CD4-positive, alpha-beta memory T cell (primary cell): ENCODE data around the gene RIN3. TPM values are rescaled to one million over a fixed set of nuclear protein-coding genes. Genes with fewer than 3 reads are reported as not detected.

Source experiments
- CTCF ChIA-PET: fragments of 350-600 bp; sonication (Branson Sonifier 250); formaldehyde crosslinking; loops from one replicate; lab custom pipeline; 2021; ENCODE audit warnings: inconsistent platforms; ENCODE audit not compliant: partially characterized antibody; lab: Charles Lee
- POLR2A ChIA-PET: fragments of 350-600 bp; sonication (Branson Sonifier 250); formaldehyde crosslinking; loops from one replicate; lab custom pipeline; 2021; ENCODE audit not compliant: partially characterized antibody; lab: Charles Lee
- DNase-seq, 5 donors: peaks; one replicate each; pipeline versions ENCODE4 v3.0.0 to v3.0.0-alpha.2; 2020 to 2022; ENCODE audit warnings: mixed read lengths in 1 of 5
- H3K27ac ChIP-seq: one replicate; pipeline ENCODE4 v1.7.0; 2013; ENCODE audit warnings: low read depth, low read length
- H3K27me3 ChIP-seq: 2 replicates; pipeline ENCODE4 v1.7.0; 2013; ENCODE audit warnings: mild to moderate bottlenecking, low read length, moderate library complexity; ENCODE audit not compliant: insufficient read depth
- H3K36me3 ChIP-seq: 2 replicates; pipeline ENCODE4 v1.7.0; 2013; ENCODE audit warnings: mild to moderate bottlenecking, low read length, moderate library complexity; ENCODE audit not compliant: insufficient read depth
- H3K4me1 ChIP-seq: 2 replicates; pipeline ENCODE4 v1.7.0; 2013; ENCODE audit warnings: mild to moderate bottlenecking, low read length, moderate library complexity; ENCODE audit not compliant: insufficient read depth
- H3K4me3 ChIP-seq, 2 donors: one replicate each; pipeline ENCODE4 v1.7.0; 2013; ENCODE audit warnings: low read length in 2 of 2, mild to moderate bottlenecking in 1 of 2
- H3K9me3 ChIP-seq, 2 donors: one replicate each; pipeline ENCODE4 v1.7.0; 2013; ENCODE audit warnings: low read length in 2 of 2, control low read depth in 1 of 2; ENCODE audit not compliant: control insufficient read depth in 1 of 2
- H3K27ac Mint-ChIP-seq, 7 donors: one replicate each; pipeline ENCODE4 v1.8.0; 2020 to 2021; ENCODE audit warnings: mixed read lengths in 7 of 7, mild to moderate bottlenecking in 6 of 7, inconsistent platforms in 3 of 7, moderate library complexity in 3 of 7
- H3K27me3 Mint-ChIP-seq, 2 donors: one replicate each; pipeline ENCODE4 v1.8.0; 2020 to 2021; ENCODE audit warnings: mixed read lengths in 2 of 2
- H3K36me3 Mint-ChIP-seq, 2 donors: one replicate each; pipeline ENCODE4 v1.8.0; 2020 to 2021; ENCODE audit warnings: mixed read lengths in 2 of 2, inconsistent platforms in 1 of 2, mild to moderate bottlenecking in 1 of 2
- H3K4me1 Mint-ChIP-seq, 4 donors: one replicate each; pipeline ENCODE4 v1.8.0; 2020 to 2021; ENCODE audit warnings: mixed read lengths in 4 of 4, mild to moderate bottlenecking in 1 of 4
- H3K4me3 Mint-ChIP-seq, 8 donors: one replicate each; pipeline ENCODE4 v1.8.0; 2020 to 2021; ENCODE audit warnings: mixed read lengths in 8 of 8, mild to moderate bottlenecking in 7 of 8, moderate library complexity in 6 of 8, inconsistent platforms in 3 of 8
- H3K9me3 Mint-ChIP-seq, 8 donors: one replicate each; pipeline ENCODE4 v1.8.0; 2020 to 2021; ENCODE audit warnings: mixed read lengths in 8 of 8, mild to moderate bottlenecking in 5 of 8, inconsistent platforms in 3 of 8, moderate library complexity in 1 of 8
- intact Hi-C: fragments of 100-400 bp; cut with micrococcal nuclease; formaldehyde crosslinking; loops from one replicate; pipeline ENCODE4 v1.15.1; 2023
- polyA plus RNA-seq, 2 donors: library from polyadenylated mRNA; unstranded; fragments of 300-500 nt; fragmentation: Illumina TruSeq; gene quantifications; one replicate each; pipeline ENCODE4 v1.2.3, GENCODE V29; 2021
- total RNA-seq, 2 experiments: library from RNA; stranded (reverse); gene quantifications; one replicate each; pipeline ENCODE4 v1.2.3, GENCODE V29; 2021

The RIN3 gene
- total and polyA plus RNA-seq, 4 experiments from 2014 or later = 4.0 to 74.9 (median 45.9) TPM

- CTCF ChIA-PET = no interaction called here
- Mint-ChIP-seq H3K27me3 (no peaks in the 10 kb centered on the region), H3K9me3 (no peaks in the 10 kb centered on the region), H3K27ac (no peak overlapping the region), H3K36me3 (no peaks in the 10 kb centered on the region), H3K4me1 (no peaks in the 10 kb centered on the region), H3K4me3 (no peak overlapping the region)
- Histone ChIP-seq H3K27me3 (no peaks in the 10 kb centered on the region), H3K4me1 (no peaks in the 10 kb centered on the region), H3K36me3 (no peaks in the 10 kb centered on the region), H3K27ac (no peak overlapping the region), H3K9me3 (no peaks in the 10 kb centered on the region), H3K4me3 (no peak overlapping the region)
- no peak for DNase-seq
- POLR2A ChIA-PET = no interaction called here
- intact Hi-C loops = no loop called here
Measured at GRCh38 chr14:92493492-92493891, 20.1 kb upstream of the RIN3 start.

GRCh38 chr14:92494512-92494911, 19.1 kb upstream of the RIN3 start:
- intact Hi-C loops = no loop called here
- H3K27me3 Mint-ChIP-seq = no peaks in the 10 kb centered on the region
- H3K27ac ChIP-seq = no peak overlapping the region

DNA sequence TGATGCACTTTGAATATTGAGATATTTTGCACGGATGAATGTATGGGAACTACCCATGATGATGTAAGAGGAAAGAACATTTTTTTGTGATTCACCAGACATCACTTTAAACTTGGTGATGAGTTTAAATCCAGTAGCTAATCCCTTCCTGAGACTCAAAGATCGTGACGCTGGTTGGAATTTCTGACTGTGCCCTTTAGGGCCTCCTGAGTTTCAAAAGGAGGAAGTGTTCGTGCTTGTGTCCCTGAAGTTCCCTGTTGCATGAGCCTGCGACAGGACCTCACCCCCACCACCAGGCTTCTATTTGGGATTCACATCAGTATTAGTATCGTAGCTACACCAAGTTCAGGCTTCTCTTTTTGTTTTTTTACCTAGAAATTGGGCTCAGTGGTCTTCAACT, 18.6 kb upstream of the RIN3 start:
- intact Hi-C loops = no loop called here
- Histone ChIP-seq H3K27ac (no peak overlapping the region), H3K4me3 (no peak overlapping the region), H3K27me3 (no peaks in the 10 kb centered on the region), H3K4me1 (no peaks in the 10 kb centered on the region), H3K9me3 (no peaks in the 10 kb centered on the region), H3K36me3 (no peaks in the 10 kb centered on the region)
- Mint-ChIP-seq H3K4me3 (no peak overlapping the region), H3K36me3 (no peaks in the 10 kb centered on the region), H3K27ac (no peak overlapping the region), H3K9me3 (peaks cover 0 to 2% (median 0%) of the 10 kb centered on the region in 8 donors), H3K4me1 (no peaks in the 10 kb centered on the region), H3K27me3 (no peaks in the 10 kb centered on the region)
- ChIA-PET CTCF (no interaction called here), POLR2A (no interaction called here)
- no peak for DNase-seq

More at GRCh38 chr14:92494512-92494911, 19.1 kb upstream of the RIN3 start:
- H3K4me1 Mint-ChIP-seq = no peaks in the 10 kb centered on the region
- H3K4me3 ChIP-seq = no peak overlapping the region
- H3K27me3 ChIP-seq = no peaks in the 10 kb centered on the region
- H3K9me3 ChIP-seq = no peaks in the 10 kb centered on the region
- H3K27ac Mint-ChIP-seq = no peak overlapping the region
- H3K4me3 Mint-ChIP-seq = no peak overlapping the region
- H3K36me3 Mint-ChIP-seq = no peaks in the 10 kb centered on the region
- POLR2A ChIA-PET = no interaction called here
- H3K36me3 ChIP-seq = no peaks in the 10 kb centered on the region
- CTCF ChIA-PET = interaction anchor here (0.8 kb wide), 1 partner anchor 10 kb away, joined by 3 read pairs; no protein-coding TSS in a partner anchor
- no peaks in the 10 kb centered on the region for H3K9me3 Mint-ChIP-seq
- H3K4me1 ChIP-seq = no peaks in the 10 kb centered on the region
- DNase-seq = no peak

DNA sequence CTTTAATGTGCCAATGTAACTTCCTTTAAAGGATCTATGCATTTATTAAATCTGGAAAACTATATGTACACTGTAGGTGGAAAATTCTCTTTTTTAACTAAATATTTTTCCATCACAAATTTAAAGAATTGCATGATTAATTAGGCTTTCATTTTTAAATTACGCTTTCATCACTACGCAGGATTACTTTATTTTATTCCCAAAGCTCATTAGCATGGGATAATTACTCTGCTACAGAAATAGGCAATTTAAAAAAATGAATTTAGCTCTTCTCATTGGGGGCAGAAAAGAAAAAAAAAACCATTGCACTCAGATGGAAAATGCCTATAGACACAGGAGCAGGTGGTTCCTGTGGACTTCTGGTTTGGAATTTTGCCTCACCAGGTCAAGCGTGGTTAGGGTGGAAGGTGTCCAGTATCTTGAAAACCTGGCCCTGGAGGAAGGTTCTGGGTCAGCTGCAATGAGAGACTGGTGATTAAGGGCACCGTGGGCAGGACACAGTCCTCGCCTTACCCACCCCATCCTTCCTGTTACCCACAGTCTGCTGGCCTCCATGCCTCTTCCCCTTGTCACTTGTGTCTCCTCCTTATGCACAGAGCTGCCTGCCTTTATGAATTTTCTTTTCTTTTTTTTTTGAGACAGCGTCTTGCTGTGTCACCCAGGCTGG, 17.3 kb upstream of the RIN3 start:
- peaks cover 0 to 2% (median 0%) of the 10 kb centered on the region in 8 donors for H3K9me3 Mint-ChIP-seq
- ChIA-PET POLR2A (no interaction called here), CTCF (no interaction called here)
- Histone ChIP-seq H3K9me3 (no peaks in the 10 kb centered on the region), H3K36me3 (no peaks in the 10 kb centered on the region), H3K4me1 (no peaks in the 10 kb centered on the region), H3K27ac (no peak overlapping the region), H3K4me3 (no peak overlapping the region), H3K27me3 (no peaks in the 10 kb centered on the region)
- DNase-seq = no peak
- no peaks in the 10 kb centered on the region for H3K4me1 Mint-ChIP-seq
- intact Hi-C loops = no loop called here
- H3K27me3 Mint-ChIP-seq = no peaks in the 10 kb centered on the region
- no peak overlapping the region for H3K27ac Mint-ChIP-seq
- no peak overlapping the region for H3K4me3 Mint-ChIP-seq
- H3K36me3 Mint-ChIP-seq = no peaks in the 10 kb centered on the region

- no peaks in the 10 kb centered on the region for H3K36me3 Mint-ChIP-seq
- no peaks in the 10 kb centered on the region for H3K27me3 Mint-ChIP-seq
- peaks cover 0 to 2% (median 0%) of the 10 kb centered on the region in 8 donors for H3K9me3 Mint-ChIP-seq
- no peak overlapping the region for H3K27ac ChIP-seq
- intact Hi-C loops = no loop called here
- H3K27ac Mint-ChIP-seq = no peak overlapping the region
- no peak overlapping the region for H3K4me3 ChIP-seq
- H3K36me3 ChIP-seq = no peaks in the 10 kb centered on the region
- POLR2A ChIA-PET = no interaction called here
- no peak for DNase-seq
- H3K9me3 ChIP-seq = no peaks in the 10 kb centered on the region
- H3K4me3 Mint-ChIP-seq = no peak overlapping the region
- H3K27me3 ChIP-seq = no peaks in the 10 kb centered on the region
- no peaks in the 10 kb centered on the region for H3K4me1 ChIP-seq
- no peaks in the 10 kb centered on the region for H3K4me1 Mint-ChIP-seq
- CTCF ChIA-PET = no interaction called here
Measured at GRCh38 chr14:92497391-92497790, 16.2 kb upstream of the RIN3 start.

DNA sequence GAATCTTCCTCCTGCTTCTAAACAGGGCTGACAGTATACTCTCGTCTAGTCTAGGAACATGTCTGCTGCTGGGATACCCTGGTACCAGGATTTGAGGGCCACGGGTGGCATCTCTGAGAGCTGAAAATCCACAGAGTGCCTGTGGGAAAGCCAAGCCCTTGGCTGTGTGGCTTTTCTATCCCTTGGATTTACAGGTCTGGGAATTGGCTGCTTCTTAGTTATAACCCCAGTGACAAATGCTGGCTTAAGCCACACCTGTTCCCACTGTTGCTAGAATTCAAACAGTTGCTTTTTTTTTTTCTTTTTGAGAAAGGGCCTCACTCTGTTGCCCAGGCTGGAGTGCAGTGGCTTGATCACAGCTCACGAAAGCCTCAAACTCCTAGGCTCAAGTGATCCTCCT, 14.3 kb upstream of the RIN3 start:
- no peaks in the 10 kb centered on the region for H3K4me1 ChIP-seq
- H3K4me1 Mint-ChIP-seq = no peaks in the 10 kb centered on the region
- CTCF ChIA-PET = no interaction called here
- intact Hi-C loops = no loop called here
- H3K36me3 ChIP-seq = no peaks in the 10 kb centered on the region
- H3K27me3 ChIP-seq = no peaks in the 10 kb centered on the region
- no peak overlapping the region for H3K27ac Mint-ChIP-seq
- H3K4me3 Mint-ChIP-seq = no peak overlapping the region
- H3K9me3 ChIP-seq = no peaks in the 10 kb centered on the region
- no peak for DNase-seq
- H3K36me3 Mint-ChIP-seq = no peaks in the 10 kb centered on the region
- no peak overlapping the region for H3K27ac ChIP-seq
- peaks cover 0 to 2% (median 0%) of the 10 kb centered on the region in 8 donors for H3K9me3 Mint-ChIP-seq
- H3K4me3 ChIP-seq = no peak overlapping the region
- peaks cover 3 to 5% of the 10 kb centered on the region in 2 donors for H3K27me3 Mint-ChIP-seq
- POLR2A ChIA-PET = no interaction called here

- Histone ChIP-seq H3K27me3 (no peaks in the 10 kb centered on the region), H3K4me1 (no peaks in the 10 kb centered on the region), H3K36me3 (no peaks in the 10 kb centered on the region), H3K9me3 (no peaks in the 10 kb centered on the region), H3K27ac (no peak overlapping the region), H3K4me3 (no peak overlapping the region)
- DNase-seq = no peak
- Mint-ChIP-seq H3K9me3 (peaks cover 0 to 2% (median 0%) of the 10 kb centered on the region in 8 donors), H3K4me1 (no peaks in the 10 kb centered on the region), H3K27me3 (peaks cover 3 to 5% of the 10 kb centered on the region in 2 donors), H3K36me3 (no peaks in the 10 kb centered on the region), H3K4me3 (no peak overlapping the region), H3K27ac (no peak overlapping the region)
- intact Hi-C loops = no loop called here
- ChIA-PET CTCF (no interaction called here), POLR2A (no interaction called here)
Measured at GRCh38 chr14:92500491-92500941, 13.1 kb upstream of the RIN3 start.
